ENCODE data around the gene PRND. TPM values are rescaled to one million over a fixed set of nuclear protein-coding genes. Genes with fewer than 3 reads are reported as not detected.

PRND gene
- total RNA-seq, 1 experiment from 2014 or later = not detected

DNA sequence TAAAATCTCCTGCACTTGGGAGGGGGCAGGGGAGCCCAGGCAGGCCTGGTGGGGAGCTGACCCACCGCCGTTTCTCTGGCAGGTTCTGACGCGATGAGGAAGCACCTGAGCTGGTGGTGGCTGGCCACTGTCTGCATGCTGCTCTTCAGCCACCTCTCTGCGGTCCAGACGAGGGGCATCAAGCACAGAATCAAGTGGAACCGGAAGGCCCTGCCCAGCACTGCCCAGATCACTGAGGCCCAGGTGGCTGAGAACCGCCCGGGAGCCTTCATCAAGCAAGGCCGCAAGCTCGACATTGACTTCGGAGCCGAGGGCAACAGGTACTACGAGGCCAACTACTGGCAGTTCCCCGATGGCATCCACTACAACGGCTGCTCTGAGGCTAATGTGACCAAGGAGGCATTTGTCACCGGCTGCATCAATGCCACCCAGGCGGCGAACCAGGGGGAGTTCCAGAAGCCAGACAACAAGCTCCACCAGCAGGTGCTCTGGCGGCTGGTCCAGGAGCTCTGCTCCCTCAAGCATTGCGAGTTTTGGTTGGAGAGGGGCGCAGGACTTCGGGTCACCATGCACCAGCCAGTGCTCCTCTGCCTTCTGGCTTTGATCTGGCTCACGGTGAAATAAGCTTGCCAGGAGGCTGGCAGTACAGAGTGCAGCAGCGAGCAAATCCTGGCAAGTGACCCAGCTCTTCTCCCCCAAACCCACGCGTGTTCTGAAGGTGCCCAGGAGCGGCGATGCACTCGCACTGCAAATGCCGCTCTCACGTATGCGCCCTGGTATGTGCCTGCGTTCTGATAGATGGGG is 3.0 kb downstream of the PRND start:
- H3K9me3 Mint-ChIP-seq (ENCODE audit: unreplicated experiment) = no peaks in the 10 kb centered on the region
- peaks cover 7% of the 10 kb centered on the region for H3K4me1 Mint-ChIP-seq (ENCODE audit: insufficient read depth, unreplicated experiment)
- TF ChIP-seq, protein P1, sequence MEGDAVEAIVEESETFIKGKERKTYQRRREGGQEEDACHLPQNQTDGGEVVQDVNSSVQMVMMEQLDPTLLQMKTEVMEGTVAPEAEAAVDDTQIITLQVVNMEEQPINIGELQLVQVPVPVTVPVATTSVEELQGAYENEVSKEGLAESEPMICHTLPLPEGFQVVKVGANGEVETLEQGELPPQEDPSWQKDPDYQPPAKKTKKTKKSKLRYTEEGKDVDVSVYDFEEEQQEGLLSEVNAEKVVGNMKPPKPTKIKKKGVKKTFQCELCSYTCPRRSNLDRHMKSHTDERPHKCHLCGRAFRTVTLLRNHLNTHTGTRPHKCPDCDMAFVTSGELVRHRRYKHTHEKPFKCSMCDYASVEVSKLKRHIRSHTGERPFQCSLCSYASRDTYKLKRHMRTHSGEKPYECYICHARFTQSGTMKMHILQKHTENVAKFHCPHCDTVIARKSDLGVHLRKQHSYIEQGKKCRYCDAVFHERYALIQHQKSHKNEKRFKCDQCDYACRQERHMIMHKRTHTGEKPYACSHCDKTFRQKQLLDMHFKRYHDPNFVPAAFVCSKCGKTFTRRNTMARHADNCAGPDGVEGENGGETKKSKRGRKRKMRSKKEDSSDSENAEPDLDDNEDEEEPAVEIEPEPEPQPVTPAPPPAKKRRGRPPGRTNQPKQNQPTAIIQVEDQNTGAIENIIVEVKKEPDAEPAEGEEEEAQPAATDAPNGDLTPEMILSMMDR (IDR thresholded peaks at IDR 0.05; ENCODE audit: unreplicated experiment) = no peak
- H3K4me3 Mint-ChIP-seq (ENCODE audit: unreplicated experiment) = no peak overlapping the region
- intact Hi-C loops (cut with micrococcal nuclease) = loop anchor here (10.0 kb wide), 1 partner anchor 620 kb away; no protein-coding TSS in a partner anchor
- POLR2A ChIA-PET = interaction anchor here (0.6 to 1.1 kb wide), 2 partner anchors 9 to 111 kb away, joined by 3 to 4 read pairs; no protein-coding TSS in a partner anchor
- H3K36me3 Mint-ChIP-seq (ENCODE audit: insufficient read depth, unreplicated experiment) = no peaks in the 10 kb centered on the region
- H3K27ac Mint-ChIP-seq (ENCODE audit: low read depth, unreplicated experiment) = no peak overlapping the region
- H3K27me3 Mint-ChIP-seq (ENCODE audit: insufficient read depth, unreplicated experiment) = no peaks in the 10 kb centered on the region
- DNase-seq (ENCODE audit: unreplicated experiment) = no peak
- CTCF ChIA-PET = interaction anchor here (0.5 to 11.9 kb wide), 11 partner anchors 8 to 718 kb away, joined by 3 to 234 read pairs (median 3); no protein-coding TSS in a partner anchor
- BruUV-seq (replicated peaks) = no TSS peak

DNA sequence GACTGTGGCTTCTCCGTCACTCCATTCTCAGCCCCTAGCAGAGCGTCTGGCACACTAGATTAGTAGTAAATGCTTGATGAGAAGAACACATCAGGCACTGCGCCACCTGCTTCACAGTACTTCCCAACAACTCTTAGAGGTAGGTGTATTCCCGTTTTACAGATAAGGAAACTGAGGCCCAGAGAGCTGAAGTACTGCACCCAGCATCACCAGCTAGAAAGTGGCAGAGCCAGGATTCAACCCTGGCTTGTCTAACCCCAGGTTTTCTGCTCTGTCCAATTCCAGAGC is 3.5 kb downstream of the PRND start:
- TF ChIP-seq, protein P1 (IDR thresholded peaks at IDR 0.05; ENCODE audit: unreplicated experiment) = no peak
- H3K27me3 Mint-ChIP-seq (ENCODE audit: insufficient read depth, unreplicated experiment) = no peaks in the 10 kb centered on the region
- no TSS peak for BruUV-seq (replicated peaks)

GRCh38 chr20:4726710-4727397 is 5.1 kb downstream of the PRND start:
- no peaks in the 10 kb centered on the region for H3K4me1 Mint-ChIP-seq (ENCODE audit: insufficient read depth, unreplicated experiment)
- ChIA-PET CTCF (interaction anchor here (0.7 to 3.4 kb wide), 4 partner anchors 14 to 478 kb away, joined by 3 to 16 read pairs (median 3); no protein-coding TSS in a partner anchor), POLR2A (interaction anchor here (0.7 to 1.6 kb wide), 5 partner anchors 8 to 115 kb away, joined by 3 to 9 read pairs (median 4); no protein-coding TSS in a partner anchor)
- no TSS peak for BruUV-seq (replicated peaks)
- TF ChIP-seq, protein P1 (IDR thresholded peaks at IDR 0.05; ENCODE audit: unreplicated experiment) = no peak
- no peak overlapping the region for H3K4me3 Mint-ChIP-seq (ENCODE audit: unreplicated experiment)
- no peak overlapping the region for H3K27ac Mint-ChIP-seq (ENCODE audit: low read depth, unreplicated experiment)
- DNase-seq (ENCODE audit: unreplicated experiment) = peak; percentile 38
- no peaks in the 10 kb centered on the region for H3K9me3 Mint-ChIP-seq (ENCODE audit: unreplicated experiment)
- intact Hi-C loops (cut with micrococcal nuclease) = loop anchor here (10.0 kb wide), 1 partner anchor 622 kb away; no protein-coding TSS in a partner anchor
- peaks cover 2% of the 10 kb centered on the region for H3K27me3 Mint-ChIP-seq (ENCODE audit: insufficient read depth, unreplicated experiment)
- H3K36me3 Mint-ChIP-seq (ENCODE audit: insufficient read depth, unreplicated experiment) = no peaks in the 10 kb centered on the region

More for the DNA sequence above, 3.5 kb downstream of the PRND start:
- H3K36me3 Mint-ChIP-seq (ENCODE audit: insufficient read depth, unreplicated experiment) = no peaks in the 10 kb centered on the region
- H3K4me3 Mint-ChIP-seq (ENCODE audit: unreplicated experiment) = no peak overlapping the region
- H3K27ac Mint-ChIP-seq (ENCODE audit: low read depth, unreplicated experiment) = no peak overlapping the region
- no peaks in the 10 kb centered on the region for H3K9me3 Mint-ChIP-seq (ENCODE audit: unreplicated experiment)
- POLR2A ChIA-PET = interaction anchor here (1.1 to 1.6 kb wide), 2 partner anchors 10 to 112 kb away, joined by 3 to 9 read pairs; no protein-coding TSS in a partner anchor
- no peak for DNase-seq (ENCODE audit: unreplicated experiment)
- CTCF ChIA-PET = interaction anchor here (0.6 to 11.9 kb wide), 9 partner anchors 10 to 719 kb away, joined by 3 to 234 read pairs (median 6); no protein-coding TSS in a partner anchor
- H3K4me1 Mint-ChIP-seq (ENCODE audit: insufficient read depth, unreplicated experiment) = peaks cover 7% of the 10 kb centered on the region
- intact Hi-C loops (cut with micrococcal nuclease) = loop anchor here (10.0 kb wide), 1 partner anchor 620 kb away; no protein-coding TSS in a partner anchor
